Neural cell (in vitro differentiated cells): ENCODE results near the gene EPHA8. TPM values are rescaled to one million over a fixed set of nuclear protein-coding genes. Genes with fewer than 3 reads are reported as not detected.

ENCODE experiments used
- H2AFZ ChIP-seq: fragments of 200-600, 300-800 bp; sonication (generic), shearing (Covaris generic); 2 replicates; pipeline ENCODE4 v1.6.0; 2014; ENCODE audit warnings: low read depth, mild to moderate bottlenecking, antibody characterized with exemption, low read length, moderate library complexity
- H3F3A ChIP-seq: fragments of 200-600 bp; shearing (Covaris generic); 2 replicates; pipeline ENCODE4 v1.6.1; 2016; ENCODE audit warnings: mild to moderate bottlenecking, moderate library complexity, mixed read lengths, antibody characterized with exemption, low read length; ENCODE audit not compliant: insufficient read depth, poor library complexity, severe bottlenecking
- H3K27ac ChIP-seq: fragments of 200-600, 300-800 bp; sonication (generic), shearing (Covaris generic); 2 replicates; pipeline ENCODE4 v1.5.1; 2014; ENCODE audit warnings: mild to moderate bottlenecking, low read length, moderate library complexity
- H3K27me3 ChIP-seq: fragments of 300-800, 200-600 bp; sonication (generic), shearing (Covaris generic); 2 replicates; pipeline ENCODE4 v1.6.0; 2014; ENCODE audit warnings: mild to moderate bottlenecking, low read depth, low read length, moderate library complexity; ENCODE audit not compliant: insufficient read depth
- H3K36me3 ChIP-seq: fragments of 300-800, 200-600 bp; sonication (generic), shearing (Covaris generic); 2 replicates; pipeline ENCODE4 v1.5.1; 2014; ENCODE audit warnings: mild to moderate bottlenecking, antibody characterized with exemption, low read length, moderate library complexity; ENCODE audit not compliant: insufficient read depth
- H3K4me2 ChIP-seq: fragments of 300-800, 200-600 bp; sonication (generic), shearing (Covaris generic); 2 replicates; pipeline ENCODE4 v1.6.0; 2014; ENCODE audit warnings: mild to moderate bottlenecking, low read length
- H3K4me3 ChIP-seq: fragments of 300-800, 200-600 bp; sonication (generic), shearing (Covaris generic); 2 replicates; pipeline ENCODE4 v1.5.1; 2014; ENCODE audit warnings: mild to moderate bottlenecking, low read length, moderate library complexity
- H3K79me2 ChIP-seq: fragments of 200-600 bp; shearing (Covaris generic); replicated peaks from 2 replicates; pipeline ENCODE4 v1.6.0; 2014; ENCODE audit warnings: mild to moderate bottlenecking, low read length, moderate library complexity; ENCODE audit not compliant: insufficient read depth
- H3K9ac ChIP-seq: fragments of 300-800, 200-600 bp; sonication (generic), shearing (Covaris generic); 2 replicates; pipeline ENCODE4 v1.6.1; 2016; ENCODE audit warnings: mild to moderate bottlenecking, low read length, mixed read lengths
- H3K9me2 ChIP-seq: fragments of 200-600 bp; shearing (Covaris generic); 2 replicates; pipeline ENCODE4 v1.6.1; 2016; ENCODE audit warnings: mild to moderate bottlenecking, low read length, mixed read lengths; ENCODE audit not compliant: insufficient read depth
- H3K9me3 ChIP-seq: fragments of 200-600, 300-800 bp; sonication (generic), shearing (Covaris generic); 2 replicates; pipeline ENCODE4 v1.6.1; 2016; ENCODE audit warnings: mild to moderate bottlenecking, mixed run types, low read length, moderate library complexity, mixed read lengths
- H4K20me1 ChIP-seq: fragments of 200-600 bp; shearing (Covaris generic); 2 replicates; pipeline ENCODE4 v1.6.1; 2016; ENCODE audit warnings: mild to moderate bottlenecking, mixed run types; ENCODE audit not compliant: insufficient read depth
- EP300 ChIP-seq: fragments of 450-650 bp; conservative IDR thresholded peaks from 2 replicates; pipeline ENCODE4 v1.6.1; 2014; ENCODE audit warnings: antibody characterized with exemption, mild to moderate bottlenecking, moderate library complexity; ENCODE audit not compliant: poor library complexity, severe bottlenecking
- EZH2 ChIP-seq: fragments of 200-600, 300-800 bp; shearing (Covaris generic), sonication (generic); IDR thresholded peaks from 2 replicates; pipeline ENCODE4 v1.6.1; 2014; ENCODE audit warnings: antibody characterized with exemption, low read length, borderline replicate concordance, mild to moderate bottlenecking; ENCODE audit not compliant: insufficient read depth, poor library complexity, severe bottlenecking
- MXI1 ChIP-seq: fragments of 450-650 bp; conservative IDR thresholded peaks from 2 replicates; pipeline ENCODE4 v1.6.1; 2014; ENCODE audit warnings: antibody characterized with exemption, mild to moderate bottlenecking; ENCODE audit not compliant: poor library complexity, severe bottlenecking
- POLR2AphosphoS5 ChIP-seq: IDR thresholded peaks from 2 replicates; pipeline ENCODE4 v1.6.1; 2012
- RAD21 ChIP-seq: fragments of 450-650 bp; conservative IDR thresholded peaks from 2 replicates; pipeline ENCODE4 v1.6.1; 2014; ENCODE audit warnings: antibody characterized with exemption, mild to moderate bottlenecking, moderate library complexity
- SMC3 ChIP-seq: fragments of 450-650 bp; conservative IDR thresholded peaks from 2 replicates; pipeline ENCODE4 v1.6.1; 2014; ENCODE audit warnings: antibody characterized with exemption, mild to moderate bottlenecking, moderate library complexity; ENCODE audit not compliant: poor library complexity
- TAF1 ChIP-seq: IDR thresholded peaks from 2 replicates; pipeline ENCODE4 v1.6.1; 2012; ENCODE audit warnings: low read depth
- polyA plus RNA-seq: library from polyadenylated mRNA; depleted of rRNA; stranded (reverse); fragments of >200 nt; gene quantifications from 2 replicates; pipeline ENCODE4 v1.2.3, GENCODE V29; 2014
- TF ChIP-seq, protein P1 (sequence below): IDR thresholded peaks from 2 replicates; pipeline ENCODE4 v1.6.1; 2012; ENCODE audit warnings: borderline replicate concordance
- TF ChIP-seq, protein P2 (sequence below): fragments of 450-650 bp; IDR thresholded peaks from 2 replicates; pipeline ENCODE4 v1.5.1; 2014; ENCODE audit warnings: antibody characterized with exemption, mild to moderate bottlenecking, moderate library complexity; ENCODE audit not compliant: poor library complexity, severe bottlenecking

The EPHA8 gene
- polyA plus RNA-seq, 1 donor from 2014 or later: 4.7 TPM

DNA sequence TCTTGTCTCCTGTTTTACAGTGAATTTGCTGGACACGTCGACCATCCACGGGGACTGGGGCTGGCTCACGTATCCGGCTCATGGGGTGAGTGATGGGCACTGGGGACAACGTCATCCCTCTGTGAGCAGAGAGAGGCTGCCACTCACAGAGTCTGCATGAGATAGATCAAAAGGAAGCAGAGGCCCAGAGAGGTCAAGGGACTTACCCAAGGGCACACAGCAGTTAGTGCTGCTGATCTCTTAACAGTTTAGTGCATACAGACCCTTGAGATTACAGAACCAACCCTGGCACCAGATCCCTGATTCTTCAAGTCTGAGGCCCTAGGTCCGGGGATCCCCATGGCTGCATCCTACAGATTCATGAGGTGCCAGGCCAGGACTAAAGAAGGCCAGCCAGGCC, 6.0 kb downstream of the EPHA8 start:
- no peak for TF ChIP-seq EZH2
- TF ChIP-seq RAD21: no peak
- no peak for TF ChIP-seq POLR2AphosphoS5
- no peak for TF ChIP-seq TAF1
- no peak for TF ChIP-seq MXI1
- TF ChIP-seq, protein P1, sequence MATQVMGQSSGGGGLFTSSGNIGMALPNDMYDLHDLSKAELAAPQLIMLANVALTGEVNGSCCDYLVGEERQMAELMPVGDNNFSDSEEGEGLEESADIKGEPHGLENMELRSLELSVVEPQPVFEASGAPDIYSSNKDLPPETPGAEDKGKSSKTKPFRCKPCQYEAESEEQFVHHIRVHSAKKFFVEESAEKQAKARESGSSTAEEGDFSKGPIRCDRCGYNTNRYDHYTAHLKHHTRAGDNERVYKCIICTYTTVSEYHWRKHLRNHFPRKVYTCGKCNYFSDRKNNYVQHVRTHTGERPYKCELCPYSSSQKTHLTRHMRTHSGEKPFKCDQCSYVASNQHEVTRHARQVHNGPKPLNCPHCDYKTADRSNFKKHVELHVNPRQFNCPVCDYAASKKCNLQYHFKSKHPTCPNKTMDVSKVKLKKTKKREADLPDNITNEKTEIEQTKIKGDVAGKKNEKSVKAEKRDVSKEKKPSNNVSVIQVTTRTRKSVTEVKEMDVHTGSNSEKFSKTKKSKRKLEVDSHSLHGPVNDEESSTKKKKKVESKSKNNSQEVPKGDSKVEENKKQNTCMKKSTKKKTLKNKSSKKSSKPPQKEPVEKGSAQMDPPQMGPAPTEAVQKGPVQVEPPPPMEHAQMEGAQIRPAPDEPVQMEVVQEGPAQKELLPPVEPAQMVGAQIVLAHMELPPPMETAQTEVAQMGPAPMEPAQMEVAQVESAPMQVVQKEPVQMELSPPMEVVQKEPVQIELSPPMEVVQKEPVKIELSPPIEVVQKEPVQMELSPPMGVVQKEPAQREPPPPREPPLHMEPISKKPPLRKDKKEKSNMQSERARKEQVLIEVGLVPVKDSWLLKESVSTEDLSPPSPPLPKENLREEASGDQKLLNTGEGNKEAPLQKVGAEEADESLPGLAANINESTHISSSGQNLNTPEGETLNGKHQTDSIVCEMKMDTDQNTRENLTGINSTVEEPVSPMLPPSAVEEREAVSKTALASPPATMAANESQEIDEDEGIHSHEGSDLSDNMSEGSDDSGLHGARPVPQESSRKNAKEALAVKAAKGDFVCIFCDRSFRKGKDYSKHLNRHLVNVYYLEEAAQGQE: no peak
- TF ChIP-seq SMC3: no peak
- TF ChIP-seq, protein P2, sequence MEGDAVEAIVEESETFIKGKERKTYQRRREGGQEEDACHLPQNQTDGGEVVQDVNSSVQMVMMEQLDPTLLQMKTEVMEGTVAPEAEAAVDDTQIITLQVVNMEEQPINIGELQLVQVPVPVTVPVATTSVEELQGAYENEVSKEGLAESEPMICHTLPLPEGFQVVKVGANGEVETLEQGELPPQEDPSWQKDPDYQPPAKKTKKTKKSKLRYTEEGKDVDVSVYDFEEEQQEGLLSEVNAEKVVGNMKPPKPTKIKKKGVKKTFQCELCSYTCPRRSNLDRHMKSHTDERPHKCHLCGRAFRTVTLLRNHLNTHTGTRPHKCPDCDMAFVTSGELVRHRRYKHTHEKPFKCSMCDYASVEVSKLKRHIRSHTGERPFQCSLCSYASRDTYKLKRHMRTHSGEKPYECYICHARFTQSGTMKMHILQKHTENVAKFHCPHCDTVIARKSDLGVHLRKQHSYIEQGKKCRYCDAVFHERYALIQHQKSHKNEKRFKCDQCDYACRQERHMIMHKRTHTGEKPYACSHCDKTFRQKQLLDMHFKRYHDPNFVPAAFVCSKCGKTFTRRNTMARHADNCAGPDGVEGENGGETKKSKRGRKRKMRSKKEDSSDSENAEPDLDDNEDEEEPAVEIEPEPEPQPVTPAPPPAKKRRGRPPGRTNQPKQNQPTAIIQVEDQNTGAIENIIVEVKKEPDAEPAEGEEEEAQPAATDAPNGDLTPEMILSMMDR: no peak
- TF ChIP-seq EP300: no peak
- H3K9ac ChIP-seq: no peak overlapping the region

DNA sequence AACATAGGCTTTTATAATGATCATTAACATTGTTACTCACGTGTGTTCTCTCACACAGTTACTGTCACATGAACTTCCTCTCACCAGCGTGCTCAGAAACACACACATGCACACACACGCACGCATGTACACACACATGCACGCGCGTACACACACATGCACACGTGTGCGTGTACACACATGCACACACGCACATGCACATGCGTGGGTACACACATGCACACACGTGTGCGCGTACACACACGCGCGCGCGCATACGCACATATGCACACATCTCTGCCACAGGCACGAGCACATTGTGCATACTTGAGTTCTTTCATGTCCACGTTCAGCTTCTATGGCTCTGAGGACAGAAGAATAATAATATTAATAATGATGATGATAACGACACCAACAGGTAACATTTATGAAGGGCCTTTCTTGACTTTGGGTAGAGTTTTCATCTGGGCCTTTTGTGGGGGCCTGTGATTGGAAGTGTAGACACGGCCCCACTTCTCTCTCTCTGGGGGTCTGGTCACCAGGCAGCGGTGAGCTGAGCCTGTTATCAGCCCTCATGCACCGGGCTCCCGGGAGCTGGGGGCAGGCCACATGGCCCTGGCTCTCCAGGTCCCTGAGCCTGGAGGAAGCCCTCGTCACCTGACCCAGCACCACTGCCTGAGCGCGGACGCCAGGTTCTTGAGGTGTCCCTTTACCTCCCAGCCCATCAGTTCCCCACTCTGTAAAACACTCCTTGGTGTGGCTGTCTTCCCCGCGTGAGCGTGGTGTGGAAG, 7.0 kb downstream of the EPHA8 start:
- H3K9me2 ChIP-seq: no peaks in the 10 kb centered on the region
- H3K4me3 ChIP-seq: no peak overlapping the region
- no peaks in the 10 kb centered on the region for H3K36me3 ChIP-seq
- no peak overlapping the region for H3K4me2 ChIP-seq
- H2AFZ ChIP-seq: no peak overlapping the region
- no peaks in the 10 kb centered on the region for H4K20me1 ChIP-seq
- H3K27ac ChIP-seq: no peak overlapping the region
- no peak for TF ChIP-seq MXI1
- no peak for TF ChIP-seq TAF1
- TF ChIP-seq, protein P2: no peak
- no peak for TF ChIP-seq SMC3
- TF ChIP-seq EZH2: no peak
- TF ChIP-seq, protein P1: no peak
- no peak for TF ChIP-seq RAD21
- no peak for TF ChIP-seq POLR2AphosphoS5
- no peak for TF ChIP-seq EP300
- H3K79me2 ChIP-seq: no peaks in the 10 kb centered on the region
- no peaks in the 10 kb centered on the region for H3F3A ChIP-seq
- H3K9ac ChIP-seq: no peak overlapping the region
- H3K27me3 ChIP-seq: peaks cover 5% of the 10 kb centered on the region
- H3K9me3 ChIP-seq: no peaks in the 10 kb centered on the region

More for the DNA sequence above, 6.0 kb downstream of the EPHA8 start:
- H3K4me2 ChIP-seq: no peak overlapping the region
- no peak overlapping the region for H3K4me3 ChIP-seq
- no peak overlapping the region for H2AFZ ChIP-seq
- H3K9me2 ChIP-seq: no peaks in the 10 kb centered on the region
- no peaks in the 10 kb centered on the region for H4K20me1 ChIP-seq
- no peaks in the 10 kb centered on the region for H3K79me2 ChIP-seq
- H3K36me3 ChIP-seq: no peaks in the 10 kb centered on the region
- no peaks in the 10 kb centered on the region for H3F3A ChIP-seq
- no peaks in the 10 kb centered on the region for H3K9me3 ChIP-seq
- H3K27ac ChIP-seq: no peak overlapping the region
- peaks cover 16% of the 10 kb centered on the region for H3K27me3 ChIP-seq
